ENCODE data around the gene SLIT3. TPM values are rescaled to one million over a fixed set of nuclear protein-coding genes. Genes with fewer than 3 reads are reported as not detected.

Gene SLIT3
- polyA plus RNA-seq, 1 of the 3 experiments (the other 2 are of a cell fraction): 119 TPM

DNA sequence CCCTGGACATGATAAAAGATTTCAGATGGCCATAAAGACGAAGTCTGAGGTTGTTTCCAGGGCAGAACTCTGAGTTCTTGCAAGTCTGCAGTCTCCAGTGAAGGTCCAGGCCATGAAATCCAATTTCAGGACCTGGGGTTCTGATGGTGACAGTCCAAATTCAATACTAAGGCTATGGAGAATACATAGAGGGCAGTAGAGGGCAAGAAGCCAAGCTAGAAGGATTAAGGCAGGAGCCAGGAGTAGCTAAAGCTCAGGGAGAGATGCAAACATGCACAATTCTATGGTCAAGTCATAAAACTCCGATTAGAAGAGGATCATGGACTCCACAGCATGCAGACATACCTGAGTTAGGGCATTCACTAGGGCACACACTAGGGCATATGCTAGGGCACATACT lies 11.4 kb downstream of the SLIT3 start:
- Histone ChIP-seq H4K20me1 (ENCODE audit: insufficient read depth) (peaks cover 21% of the 10 kb centered on the region), H3K9ac (no peak overlapping the region), H3K9me2 (no peaks in the 10 kb centered on the region), H3K27me3 (ENCODE audit: insufficient read depth) (no peaks in the 10 kb centered on the region), H3K4me1 (ENCODE audit: control insufficient read depth in 1 of 2, insufficient read depth in 2 of 2, low read depth in 1 of 2, low read length in 1 of 2) (peaks cover 0 to 28% of the 10 kb centered on the region in 2 experiments; a peak in 2 of 4 replicates), H3F3A (replicated peaks; ENCODE audit: insufficient read depth) (no peaks in the 10 kb centered on the region), H3K4me3 (ENCODE audit: low read depth in 2 of 2, low read length in 1 of 2) (no peak overlapping the region), H3K27ac (ENCODE audit: low read depth in 2 of 2, low read length in 1 of 2) (no peak overlapping the region), H3K9me3 (no peaks in the 10 kb centered on the region), H3K36me3 (replicated peaks in 1 of 2; ENCODE audit: control insufficient read depth in 1 of 2, insufficient read depth in 2 of 2, low read length in 1 of 2) (peaks cover 0 to 21% of the 10 kb centered on the region in 2 experiments), H3K4me2 (no peak overlapping the region), H3K79me2 (ENCODE audit: insufficient read depth) (peaks cover 49% of the 10 kb centered on the region), H2AFZ (ENCODE audit: low read depth) (no peak overlapping the region)
- WGBS (ENCODE audit: low lambda C conversion rate): 83% methylated on average over 2 of the region's 2 CpGs
- TF ChIP-seq TCF12 (IDR thresholded peaks at IDR 0.05) (no peak), RAD21 (IDR thresholded peaks at IDR 0.05; ENCODE audit: low read length) (peak; percentile 22; the same call in 1 of the 2 replicates)
- POLR2A ChIA-PET: no interaction called here
- CTCF ChIA-PET: interaction anchor here (1.3 to 1.7 kb wide), 2 partner anchors 10 to 16 kb away, joined by 3 to 10 read pairs; no protein-coding TSS in a partner anchor
- no peak for DNase-seq

DNA sequence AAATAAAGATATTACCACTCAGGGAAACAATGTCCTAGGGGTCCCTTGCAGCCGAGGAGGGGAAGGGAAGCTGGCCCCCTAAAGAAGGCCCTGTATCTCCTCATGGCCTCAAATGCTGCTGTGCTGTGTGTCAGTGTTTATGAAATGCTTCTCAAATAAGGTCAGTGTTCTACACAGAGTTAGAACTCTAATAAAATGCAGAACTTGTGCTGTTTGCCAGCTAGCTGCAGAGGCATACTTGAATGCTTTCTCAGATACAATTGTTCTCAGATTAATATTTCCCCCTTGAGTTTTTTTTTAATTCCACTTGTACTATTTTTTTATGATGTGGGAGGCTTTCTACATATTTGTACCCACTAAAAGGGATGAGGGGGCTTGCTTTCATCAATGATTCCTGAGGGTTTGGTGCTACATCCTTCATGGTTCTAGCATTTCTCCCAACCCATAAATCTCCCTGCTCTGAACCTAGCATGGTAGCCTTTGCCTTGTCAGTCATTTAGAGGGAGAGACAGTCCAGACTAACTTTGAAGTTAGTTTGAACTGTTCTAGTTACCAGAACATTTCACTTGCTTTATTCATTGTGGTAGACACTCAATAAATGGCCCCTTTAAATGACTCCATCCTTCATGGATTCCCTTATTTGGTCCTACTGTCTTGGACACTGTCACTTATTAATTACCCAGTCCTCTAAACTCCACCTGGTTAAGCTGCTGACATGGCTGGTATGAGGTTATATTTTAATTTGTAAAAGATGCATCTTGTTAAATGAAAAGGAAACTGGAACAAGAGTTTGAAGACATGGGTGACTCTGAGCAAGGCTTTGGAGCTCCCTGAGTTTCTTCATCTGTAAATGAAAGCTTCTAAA lies 12.6 kb downstream of the SLIT3 start:
- no peaks in the 10 kb centered on the region for H3K9me2 ChIP-seq
- H3K27me3 ChIP-seq (ENCODE audit: insufficient read depth): no peaks in the 10 kb centered on the region
- ChIA-PET CTCF (interaction anchor here (1.3 to 1.9 kb wide), 3 partner anchors 8 to 15 kb away, joined by 3 to 10 read pairs (median 6); partner anchors contain the start of gene SLIT3), POLR2A (no interaction called here)
- peaks cover 0 to 33% of the 10 kb centered on the region in 2 experiments; a peak in 2 of 4 replicates for H3K4me1 ChIP-seq (ENCODE audit: control insufficient read depth in 1 of 2, insufficient read depth in 2 of 2, low read depth in 1 of 2, low read length in 1 of 2)
- no peaks in the 10 kb centered on the region for H3F3A ChIP-seq (replicated peaks; ENCODE audit: insufficient read depth)
- DNase-seq: no peak
- no peak overlapping the region for H3K4me2 ChIP-seq
- no peaks in the 10 kb centered on the region for H3K9me3 ChIP-seq
- H2AFZ ChIP-seq (ENCODE audit: low read depth): no peak overlapping the region
- no peak overlapping the region for H3K9ac ChIP-seq
- H3K4me3 ChIP-seq (ENCODE audit: low read depth in 2 of 2, low read length in 1 of 2): no peak overlapping the region
- peaks cover 0 to 24% of the 10 kb centered on the region in 2 experiments for H3K36me3 ChIP-seq (replicated peaks in 1 of 2; ENCODE audit: control insufficient read depth in 1 of 2, insufficient read depth in 2 of 2, low read length in 1 of 2)
- H3K79me2 ChIP-seq (ENCODE audit: insufficient read depth): peaks cover 40% of the 10 kb centered on the region
- no peak overlapping the region for H3K27ac ChIP-seq (ENCODE audit: low read depth in 2 of 2, low read length in 1 of 2)
- 93% methylated on average over 1 of the region's 1 CpG for WGBS (ENCODE audit: low lambda C conversion rate)
- H4K20me1 ChIP-seq (ENCODE audit: insufficient read depth): peaks cover 13% of the 10 kb centered on the region; the same call in 1 of the 2 replicates
- TF ChIP-seq FOSL2 (IDR thresholded peaks at IDR 0.05; ENCODE audit: borderline replicate concordance, low read depth) (no peak), FOXJ3 (CRISPR knock-in tag; IDR thresholded peaks at IDR 0.05) (no peak), TEAD4 (IDR thresholded peaks at IDR 0.05; ENCODE audit: borderline replicate concordance, insufficient read depth) (no peak), GATA2 (CRISPR knock-in tag; IDR thresholded peaks at IDR 0.05) (no peak), TCF12 (IDR thresholded peaks at IDR 0.05) (no peak), RFX5 (IDR thresholded peaks at IDR 0.05; ENCODE audit: low read length) (no peak)
- TF ChIP-seq, protein P1, sequence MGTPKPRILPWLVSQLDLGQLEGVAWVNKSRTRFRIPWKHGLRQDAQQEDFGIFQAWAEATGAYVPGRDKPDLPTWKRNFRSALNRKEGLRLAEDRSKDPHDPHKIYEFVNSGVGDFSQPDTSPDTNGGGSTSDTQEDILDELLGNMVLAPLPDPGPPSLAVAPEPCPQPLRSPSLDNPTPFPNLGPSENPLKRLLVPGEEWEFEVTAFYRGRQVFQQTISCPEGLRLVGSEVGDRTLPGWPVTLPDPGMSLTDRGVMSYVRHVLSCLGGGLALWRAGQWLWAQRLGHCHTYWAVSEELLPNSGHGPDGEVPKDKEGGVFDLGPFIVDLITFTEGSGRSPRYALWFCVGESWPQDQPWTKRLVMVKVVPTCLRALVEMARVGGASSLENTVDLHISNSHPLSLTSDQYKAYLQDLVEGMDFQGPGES (IDR thresholded peaks at IDR 0.05; ENCODE audit: low read depth, low read length): no peak

DNA sequence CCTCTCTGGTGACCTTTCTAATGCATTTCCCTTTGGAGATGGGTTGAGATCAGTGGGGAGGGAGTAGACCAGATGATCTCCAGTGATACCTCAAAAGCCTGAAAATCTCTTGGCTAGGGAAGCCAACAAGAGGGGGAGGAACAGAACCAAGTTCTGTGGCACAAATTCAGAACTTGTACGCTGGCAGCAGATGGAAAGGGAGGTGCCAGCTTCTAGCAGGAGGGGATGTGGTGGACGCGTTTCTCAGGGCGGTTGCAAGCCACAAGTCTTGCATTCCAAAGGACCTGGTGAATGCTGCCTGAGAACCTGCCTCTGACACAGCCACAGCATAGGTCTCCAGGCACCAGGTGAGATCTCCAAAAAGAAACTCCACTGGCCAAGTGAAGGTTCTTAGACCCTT lies 13.4 kb downstream of the SLIT3 start:
- Histone ChIP-seq H3K36me3 (replicated peaks in 1 of 2; ENCODE audit: control insufficient read depth in 1 of 2, insufficient read depth in 2 of 2, low read length in 1 of 2) (peaks cover 0 to 28% of the 10 kb centered on the region in 2 experiments), H3K4me2 (no peak overlapping the region), H3K79me2 (ENCODE audit: insufficient read depth) (peaks cover 32% of the 10 kb centered on the region), H3K9me2 (no peaks in the 10 kb centered on the region), H3K4me3 (ENCODE audit: low read depth in 2 of 2, low read length in 1 of 2) (no peak overlapping the region), H3F3A (replicated peaks; ENCODE audit: insufficient read depth) (no peaks in the 10 kb centered on the region), H2AFZ (ENCODE audit: low read depth) (no peak overlapping the region), H3K27ac (ENCODE audit: low read depth in 2 of 2, low read length in 1 of 2) (no peak overlapping the region), H4K20me1 (ENCODE audit: insufficient read depth) (peaks cover 13% of the 10 kb centered on the region; the same call in 1 of the 2 replicates), H3K27me3 (ENCODE audit: insufficient read depth) (no peaks in the 10 kb centered on the region), H3K9me3 (no peaks in the 10 kb centered on the region), H3K9ac (no peak overlapping the region), H3K4me1 (ENCODE audit: control insufficient read depth in 1 of 2, insufficient read depth in 2 of 2, low read depth in 1 of 2, low read length in 1 of 2) (peaks cover 0 to 38% of the 10 kb centered on the region in 2 experiments; a peak in 2 of 4 replicates)
- POLR2A ChIA-PET: no interaction called here
- CTCF ChIA-PET: interaction anchor here (1.0 to 1.9 kb wide), 2 partner anchors 13 to 300 kb away, joined by 4 to 6 read pairs; partner anchors contain the start of gene SLIT3
- WGBS (ENCODE audit: low lambda C conversion rate): 89% methylated on average over 3 of the region's 4 CpGs
- DNase-seq: no peak
- TF ChIP-seq YY1 (IDR thresholded peaks at IDR 0.05; ENCODE audit: low read depth) (no peak), EP300 (IDR thresholded peaks at IDR 0.05; ENCODE audit: borderline replicate concordance in 1 of 2, low read depth in 1 of 2, low read length in 1 of 2) (no peak), TEAD4 (IDR thresholded peaks at IDR 0.05; ENCODE audit: borderline replicate concordance, insufficient read depth) (no peak), FOXM1 (IDR thresholded peaks at IDR 0.05; ENCODE audit: low read depth) (no peak), RAD21 (IDR thresholded peaks at IDR 0.05; ENCODE audit: low read length) (no peak), RCOR1 (IDR thresholded peaks at IDR 0.05; ENCODE audit: low read length) (no peak), MXI1 (IDR thresholded peaks at IDR 0.05; ENCODE audit: low read depth, low read length) (no peak), FOXJ3 (CRISPR knock-in tag; IDR thresholded peaks at IDR 0.05) (no peak), TAF1 (IDR thresholded peaks at IDR 0.05; ENCODE audit: borderline replicate concordance, low read depth, low read length) (no peak), POLR2AphosphoS5 (IDR thresholded peaks at IDR 0.05; ENCODE audit: low read depth, low read length) (no peak), GATA2 (CRISPR knock-in tag; IDR thresholded peaks at IDR 0.05) (no peak), RFX5 (IDR thresholded peaks at IDR 0.05; ENCODE audit: low read length) (no peak)
- TF ChIP-seq, protein P2, sequence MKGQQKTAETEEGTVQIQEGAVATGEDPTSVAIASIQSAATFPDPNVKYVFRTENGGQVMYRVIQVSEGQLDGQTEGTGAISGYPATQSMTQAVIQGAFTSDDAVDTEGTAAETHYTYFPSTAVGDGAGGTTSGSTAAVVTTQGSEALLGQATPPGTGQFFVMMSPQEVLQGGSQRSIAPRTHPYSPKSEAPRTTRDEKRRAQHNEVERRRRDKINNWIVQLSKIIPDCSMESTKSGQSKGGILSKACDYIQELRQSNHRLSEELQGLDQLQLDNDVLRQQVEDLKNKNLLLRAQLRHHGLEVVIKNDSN (IDR thresholded peaks at IDR 0.05; ENCODE audit: borderline replicate concordance, low read depth): no peak
- TF ChIP-seq, protein P3, sequence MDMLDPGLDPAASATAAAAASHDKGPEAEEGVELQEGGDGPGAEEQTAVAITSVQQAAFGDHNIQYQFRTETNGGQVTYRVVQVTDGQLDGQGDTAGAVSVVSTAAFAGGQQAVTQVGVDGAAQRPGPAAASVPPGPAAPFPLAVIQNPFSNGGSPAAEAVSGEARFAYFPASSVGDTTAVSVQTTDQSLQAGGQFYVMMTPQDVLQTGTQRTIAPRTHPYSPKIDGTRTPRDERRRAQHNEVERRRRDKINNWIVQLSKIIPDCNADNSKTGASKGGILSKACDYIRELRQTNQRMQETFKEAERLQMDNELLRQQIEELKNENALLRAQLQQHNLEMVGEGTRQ (IDR thresholded peaks at IDR 0.05; ENCODE audit: borderline replicate concordance, low read depth, low read length): no peak

Data from SK-N-SH (cell line).